GM12878 (cell line): ENCODE data around the gene RWDD4. TPM values are rescaled to one million over a fixed set of nuclear protein-coding genes. Genes with fewer than 3 reads are reported as not detected.

Experiments used
- ATAC-seq: fragments of 200-7000 bp; cut with Tn5 transposase; 3 replicates; pipeline ENCODE4 v1.9.1; 2020; ENCODE audit warnings: mild to moderate bottlenecking, moderate library complexity
- BruUV-seq: library from RNA; stranded (reverse); fragments of 400-500 nt; replicated peaks from 2 replicates; lab custom pipeline; 2021; lab: Mats Ljungman, UMichigan
- CTCF ChIA-PET: fragments of 300-600 bp; sonication (Branson Sonifier 250); formaldehyde crosslinking; extraction: SDS; loops from one replicate; lab custom pipeline; 2021; ENCODE audit warnings: inconsistent platforms; lab: Yijun Ruan, JAX
- POLR2A ChIA-PET: fragments of 350-600 bp; formaldehyde crosslinking; extraction: SDS; loops from one replicate; lab custom pipeline; 2021; ENCODE audit warnings: inconsistent platforms; lab: Charles Lee
- RAD21 ChIA-PET: fragments of 300-600 bp; sonication (Branson Sonifier 250); formaldehyde crosslinking; loops from one replicate; lab custom pipeline; 2023; ENCODE audit warnings: antibody characterized with exemption; ENCODE audit not compliant: unreplicated experiment; lab: Charles Lee
- SMC1A ChIA-PET: fragments of 300-600 bp; sonication (Branson Sonifier 250); formaldehyde crosslinking; loops from one replicate; lab custom pipeline; 2023; ENCODE audit not compliant: unreplicated experiment, uncharacterized antibody; lab: Charles Lee
- DNase-seq: peaks from one replicate; pipeline ENCODE4 v3.0.0-alpha.2; 2011; ENCODE audit warnings: low read depth, low spot score
- FAIRE-seq: peaks from 3 replicates; lab custom pipeline; 2011; peaks lifted over from hg19 to GRCh38; lab: Jason Lieb, UNC
- H2AFZ ChIP-seq: 2 replicates; pipeline ENCODE4 v1.6.0; 2011; ENCODE audit warnings: low read depth, low read length, control low read depth; ENCODE audit not compliant: control insufficient read depth
- H3K27ac ChIP-seq: 2 replicates; pipeline ENCODE4 v1.5.1; 2011; ENCODE audit warnings: control low read depth; ENCODE audit not compliant: control insufficient read depth, insufficient read depth
- H3K27me3 ChIP-seq, 2 experiments: replicated peaks in 1 of 2; 2 replicates each; pipeline versions ENCODE4 v1.6.0 to v1.6.1; 2011; ENCODE audit warnings: low read length in 1 of 2; ENCODE audit not compliant: control insufficient read depth in 2 of 2, insufficient read depth in 2 of 2
- H3K36me3 ChIP-seq, 2 experiments: 2 replicates each; pipeline ENCODE4 v1.5.1; 2011; ENCODE audit warnings: low read length in 1 of 2; ENCODE audit not compliant: control insufficient read depth in 2 of 2, insufficient read depth in 2 of 2
- H3K4me1 ChIP-seq: 2 replicates; pipeline ENCODE4 v1.6.1; 2011; ENCODE audit warnings: mild to moderate bottlenecking, low read length, moderate library complexity, mixed read lengths; ENCODE audit not compliant: control insufficient read depth, insufficient read depth
- H3K4me2 ChIP-seq: 2 replicates; pipeline ENCODE4 v1.6.0; 2011; ENCODE audit warnings: control low read depth; ENCODE audit not compliant: control insufficient read depth, insufficient read depth
- H3K4me3 ChIP-seq: fragments of 200-600 bp; sonication (generic); 2 replicates; pipeline ENCODE4 v1.5.1; 2016
- H3K79me2 ChIP-seq: 2 replicates; pipeline ENCODE4 v1.6.0; 2011; ENCODE audit warnings: low read length; ENCODE audit not compliant: control insufficient read depth, insufficient read depth
- H3K9ac ChIP-seq: 2 replicates; pipeline ENCODE4 v1.8.0; 2011; ENCODE audit warnings: low read length, control low read depth, mixed read lengths; ENCODE audit not compliant: control insufficient read depth, insufficient read depth
- H3K9me3 ChIP-seq: replicated peaks from 3 replicates; pipeline ENCODE4 v1.5.1; 2011; ENCODE audit warnings: mild to moderate bottlenecking, low read length; ENCODE audit not compliant: control insufficient read depth, insufficient read depth
- H4K20me1 ChIP-seq: 2 replicates; pipeline ENCODE4 v1.6.0; 2011; ENCODE audit not compliant: control insufficient read depth, insufficient read depth
- CBFB ChIP-seq: IDR thresholded peaks from 2 replicates; pipeline ENCODE4 v1.6.1; 2016; ENCODE audit warnings: antibody characterized with exemption, low read depth
- MYB ChIP-seq: fragments of 150-350 bp; IDR thresholded peaks from 2 replicates; pipeline ENCODE4 v1.6.1; 2014; ENCODE audit warnings: mild to moderate bottlenecking, low read depth, low read length, borderline replicate concordance
- SMAD1 ChIP-seq: fragments of 450-650 bp; IDR thresholded peaks from 2 replicates; pipeline ENCODE4 v1.6.1; 2018; ENCODE audit warnings: mild to moderate bottlenecking, low read depth; ENCODE audit not compliant: partially characterized antibody
- ZBED1 ChIP-seq: IDR thresholded peaks from 2 replicates; pipeline ENCODE4 v1.6.1; 2016; ENCODE audit warnings: borderline replicate concordance
- WGBS: methylation state at CpG from one replicate; pipeline ENCODE4 v1.1.6; 2016; ENCODE audit warnings: low lambda C conversion rate; ENCODE audit not compliant: insufficient replicate concordance, insufficient coverage; ENCODE audit errors: missing lambda C conversion rate; 5-methylcytosine and 5-hydroxymethylcytosine counted together
- in situ Hi-C: fragments of 300-500 bp; cut with MboI; formaldehyde crosslinking; loops from 9 replicates; pipeline ENCODE4 v1.14.3; 2018; ENCODE audit warnings: mixed read lengths
- intact Hi-C: fragments of 100-400 bp; cut with micrococcal nuclease; formaldehyde crosslinking; loops from one replicate; pipeline ENCODE4 v1.14.2; 2022; ENCODE audit not compliant: unreplicated experiment
- polyA plus RNA-seq, 11 experiments: library from polyadenylated mRNA; depleted of rRNA in 4 of 11; unstranded in 6 of 11; stranded (reverse) in 5 of 11; fragments of >200 nt; fragmentation: Nextera tagmentation in 4 of 11; fragmentation: Illumina TruSeq in 1 of 11; extraction: Ambion mirVana in 4 of 11; extraction: Trizol in 1 of 11; gene quantifications; 1 replicate in 1 of 11; 2 replicates in 10 of 11; pipeline versions ENCODE4 v1.2.1 to v1.2.3, GENCODE V29; 2011 to 2016; ENCODE audit warnings: inconsistent platforms in 2 of 11, missing spikeins in 2 of 11, low read depth in 1 of 11
- total RNA-seq, 4 experiments: library from RNA; depleted of rRNA in 3 of 4; stranded (reverse); fragments of >200 nt in 3 of 4; fragmentation: Illumina TruSeq in 1 of 4; extraction: Trizol in 1 of 4; gene quantifications; 2 replicates each; pipeline versions ENCODE4 v1.2.1 to v1.2.3, GENCODE V29; 2013 to 2021
- TF ChIP-seq, protein P1 (sequence below): IDR thresholded peaks from 2 replicates; pipeline ENCODE4 v1.6.1; 2012; ENCODE audit warnings: low read depth, low read length, improper control_type of control experiment
- TF ChIP-seq, protein P2 (sequence below): IDR thresholded peaks from 2 replicates; pipeline ENCODE4 v1.6.1; 2011; ENCODE audit warnings: mild to moderate bottlenecking, low read depth, low read length, moderate library complexity; ENCODE audit not compliant: insufficient replicate concordance

Gene RWDD4
- total and polyA plus RNA-seq, 10 of the 15 experiments (the other 5 are each of a cell fraction or from before 2014, with no cell fraction given) = 11.2 to 37.8 (median 19.9) TPM

DNA sequence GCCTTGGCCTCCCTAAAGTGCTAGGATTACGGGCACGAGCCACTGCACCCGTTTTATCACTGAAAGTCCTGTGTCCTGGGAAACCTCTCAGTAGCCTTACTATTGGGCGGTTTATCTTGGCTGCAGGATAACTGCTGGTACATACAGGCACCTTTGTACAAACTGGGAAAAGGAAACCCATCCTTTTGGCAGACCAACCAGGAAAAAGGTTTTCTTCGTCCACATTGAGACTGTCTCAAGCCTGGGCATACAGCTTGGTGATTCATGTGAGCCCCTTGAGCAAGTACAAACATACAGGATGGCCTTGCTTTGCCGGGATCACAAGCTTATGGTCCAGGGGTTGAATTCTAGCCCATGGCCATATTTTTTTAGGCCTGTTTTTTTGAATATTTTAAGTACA lies 32.8 kb downstream of the RWDD4 start:
- in situ Hi-C loops = no loop called here
- H3K9ac ChIP-seq = no peak overlapping the region
- H2AFZ ChIP-seq = no peak overlapping the region
- H3K27ac ChIP-seq = no peak overlapping the region
- H4K20me1 ChIP-seq = no peaks in the 10 kb centered on the region
- DNase-seq (no peak), FAIRE-seq (no peak), ATAC-seq (no peak)
- H3K27me3 ChIP-seq = no peaks in the 10 kb centered on the region; a peak in 1 of 4 replicates
- intact Hi-C loops = loop anchor here (10.0 kb wide), 2 partner anchors 469 to 539 kb away; no protein-coding TSS in a partner anchor
- H3K4me3 ChIP-seq = no peak overlapping the region
- ChIA-PET CTCF (interaction anchor here (0.6 to 0.7 kb wide), 2 partner anchors 53 to 553 kb away, joined by 3 read pairs; no protein-coding TSS in a partner anchor), SMC1A (interaction anchor here (1.0 kb wide), 1 partner anchor 13 kb away, joined by 3 read pairs; no protein-coding TSS in a partner anchor), RAD21 (no interaction called here), POLR2A (no interaction called here)
- BruUV-seq = no TSS peak
- no peak overlapping the region for H3K4me2 ChIP-seq
- TF ChIP-seq ZBED1 (no peak), CBFB (no peak), SMAD1 (no peak), MYB (no peak)
- TF ChIP-seq, protein P1, sequence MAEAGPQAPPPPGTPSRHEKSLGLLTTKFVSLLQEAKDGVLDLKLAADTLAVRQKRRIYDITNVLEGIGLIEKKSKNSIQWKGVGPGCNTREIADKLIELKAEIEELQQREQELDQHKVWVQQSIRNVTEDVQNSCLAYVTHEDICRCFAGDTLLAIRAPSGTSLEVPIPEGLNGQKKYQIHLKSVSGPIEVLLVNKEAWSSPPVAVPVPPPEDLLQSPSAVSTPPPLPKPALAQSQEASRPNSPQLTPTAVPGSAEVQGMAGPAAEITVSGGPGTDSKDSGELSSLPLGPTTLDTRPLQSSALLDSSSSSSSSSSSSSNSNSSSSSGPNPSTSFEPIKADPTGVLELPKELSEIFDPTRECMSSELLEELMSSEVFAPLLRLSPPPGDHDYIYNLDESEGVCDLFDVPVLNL = no peak
- TF ChIP-seq, protein P2, sequence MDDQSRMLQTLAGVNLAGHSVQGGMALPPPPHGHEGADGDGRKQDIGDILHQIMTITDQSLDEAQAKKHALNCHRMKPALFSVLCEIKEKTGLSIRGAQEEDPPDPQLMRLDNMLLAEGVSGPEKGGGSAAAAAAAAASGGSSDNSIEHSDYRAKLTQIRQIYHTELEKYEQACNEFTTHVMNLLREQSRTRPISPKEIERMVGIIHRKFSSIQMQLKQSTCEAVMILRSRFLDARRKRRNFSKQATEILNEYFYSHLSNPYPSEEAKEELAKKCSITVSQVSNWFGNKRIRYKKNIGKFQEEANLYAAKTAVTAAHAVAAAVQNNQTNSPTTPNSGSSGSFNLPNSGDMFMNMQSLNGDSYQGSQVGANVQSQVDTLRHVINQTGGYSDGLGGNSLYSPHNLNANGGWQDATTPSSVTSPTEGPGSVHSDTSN = no peak
- H3K36me3 ChIP-seq = no peaks in the 10 kb centered on the region
- H3K4me1 ChIP-seq = no peaks in the 10 kb centered on the region
- H3K79me2 ChIP-seq = no peaks in the 10 kb centered on the region
- 52% methylated on average over 6 of the region's 6 CpGs for WGBS
- no peaks in the 10 kb centered on the region for H3K9me3 ChIP-seq
